ENCODE data around the gene PNLIPRP2. TPM values are rescaled to one million over a fixed set of nuclear protein-coding genes. Genes with fewer than 3 reads are reported as not detected.

The PNLIPRP2 gene
- total RNA-seq, 1 donor from 2014 or later: not detected

DNA sequence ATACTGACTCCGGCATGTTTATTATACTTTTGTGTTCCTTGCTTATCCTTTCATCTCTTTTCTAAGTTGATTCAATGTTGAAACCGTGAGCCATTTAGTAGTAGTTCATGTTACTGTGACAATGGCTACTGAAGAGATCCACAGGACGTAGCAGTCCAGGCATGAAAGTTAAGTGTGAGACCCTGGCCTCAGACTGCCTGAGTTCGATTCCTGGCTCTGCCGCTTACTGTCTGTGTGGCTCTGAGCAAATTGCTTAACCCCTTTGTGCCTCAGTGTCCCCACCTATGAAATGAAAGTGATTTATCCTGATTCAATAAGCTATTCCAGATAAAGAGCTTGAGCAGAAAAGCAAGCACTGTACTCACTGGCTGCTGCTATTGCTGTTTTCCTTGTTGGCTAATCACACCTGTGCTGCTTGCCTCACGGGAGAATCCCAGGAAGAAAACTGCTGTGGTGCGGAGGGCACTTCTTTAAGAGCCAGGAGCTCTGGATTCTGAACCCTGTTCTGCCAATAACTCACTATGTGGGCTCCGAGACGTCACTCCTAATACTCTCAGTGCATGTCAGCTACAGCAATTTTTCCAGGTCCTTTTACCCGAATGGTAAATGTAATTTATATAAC is 38.4 kb downstream of the PNLIPRP2 start:
- Histone ChIP-seq H3K36me3 (ENCODE audit: control insufficient read depth, insufficient read depth, low read length) (no peaks in the 10 kb centered on the region), H3K27me3 (ENCODE audit: control insufficient read depth, insufficient read depth, low read length) (peaks cover 6% of the 10 kb centered on the region), H3K4me3 (ENCODE audit: low read depth, low read length) (no peak overlapping the region)
- TF ChIP-seq CTCF (IDR thresholded peaks at IDR 0.05; ENCODE audit: insufficient read depth, low read length, poor library complexity, severe bottlenecking): no peak
- DNase-seq (ENCODE audit: low read depth): no peak

DNA sequence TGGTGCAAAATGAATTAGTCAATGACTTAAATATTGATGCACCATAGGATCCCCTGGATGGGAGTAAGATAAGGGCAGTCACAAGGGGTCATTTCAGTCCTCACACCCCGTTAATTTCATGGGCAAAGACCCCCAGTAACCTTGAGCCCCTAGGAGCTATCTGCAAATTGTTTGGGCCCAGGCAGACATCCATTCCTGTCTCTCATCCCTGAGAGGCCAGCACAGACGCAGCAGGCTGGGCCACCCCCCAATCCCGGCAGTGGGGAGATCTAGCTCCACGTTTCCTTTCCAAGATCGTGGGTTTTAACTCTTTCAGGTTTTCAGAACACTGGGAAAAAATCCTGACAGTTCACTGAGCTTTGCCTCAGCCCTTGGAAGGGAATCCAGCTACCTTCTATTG is 40.1 kb downstream of the PNLIPRP2 start:
- Histone ChIP-seq H3K36me3 (ENCODE audit: control insufficient read depth, insufficient read depth, low read length) (no peaks in the 10 kb centered on the region), H3K27me3 (ENCODE audit: control insufficient read depth, insufficient read depth, low read length) (peaks cover 3% of the 10 kb centered on the region), H3K4me3 (ENCODE audit: low read depth, low read length) (no peak overlapping the region)
- DNase-seq (ENCODE audit: low read depth): no peak
- TF ChIP-seq CTCF (IDR thresholded peaks at IDR 0.05; ENCODE audit: insufficient read depth, low read length, poor library complexity, severe bottlenecking): no peak

DNA sequence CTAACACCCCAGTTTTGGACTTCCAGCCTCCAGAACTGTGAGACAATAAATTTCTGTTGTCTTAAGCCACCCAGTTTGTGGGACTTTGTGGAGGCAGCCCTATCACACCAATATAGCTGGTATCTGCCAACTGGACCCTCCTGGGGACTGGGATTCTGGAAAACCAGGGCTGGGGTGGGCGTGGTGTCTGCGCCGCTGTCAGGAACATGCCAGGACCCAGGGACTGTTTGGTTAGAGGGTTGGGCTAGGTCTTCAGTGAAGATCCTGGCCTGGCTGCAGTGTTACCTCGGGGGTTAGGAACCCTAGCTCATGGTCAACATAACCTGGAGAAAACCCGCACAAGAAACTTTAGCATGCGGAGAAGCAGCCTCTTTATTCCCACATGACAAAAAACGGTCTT is 42.6 kb downstream of the PNLIPRP2 start:
- TF ChIP-seq CTCF (IDR thresholded peaks at IDR 0.05; ENCODE audit: insufficient read depth, low read length, poor library complexity, severe bottlenecking): no peak
- Histone ChIP-seq H3K4me3 (ENCODE audit: low read depth, low read length) (no peak overlapping the region), H3K36me3 (ENCODE audit: control insufficient read depth, insufficient read depth, low read length) (no peaks in the 10 kb centered on the region)

GRCh38 chr10:116664631-116665030 is 43.9 kb downstream of the PNLIPRP2 start:
- DNase-seq (ENCODE audit: low read depth): no peak
- no peak for TF ChIP-seq CTCF (IDR thresholded peaks at IDR 0.05; ENCODE audit: insufficient read depth, low read length, poor library complexity, severe bottlenecking)
- Histone ChIP-seq H3K27me3 (ENCODE audit: control insufficient read depth, insufficient read depth, low read length) (no peaks in the 10 kb centered on the region), H3K4me3 (ENCODE audit: low read depth, low read length) (no peak overlapping the region), H3K36me3 (ENCODE audit: control insufficient read depth, insufficient read depth, low read length) (no peaks in the 10 kb centered on the region)

More for the DNA sequence above, 42.6 kb downstream of the PNLIPRP2 start:
- H3K27me3 ChIP-seq (ENCODE audit: control insufficient read depth, insufficient read depth, low read length): peaks cover 3% of the 10 kb centered on the region
- DNase-seq (ENCODE audit: low read depth): no peak

- Histone ChIP-seq H3K36me3 (ENCODE audit: control insufficient read depth, insufficient read depth, low read length) (no peaks in the 10 kb centered on the region), H3K27me3 (ENCODE audit: control insufficient read depth, insufficient read depth, low read length) (no peaks in the 10 kb centered on the region), H3K4me3 (ENCODE audit: low read depth, low read length) (no peak overlapping the region)
- no peak for DNase-seq (ENCODE audit: low read depth)
- TF ChIP-seq CTCF (IDR thresholded peaks at IDR 0.05; ENCODE audit: insufficient read depth, low read length, poor library complexity, severe bottlenecking): no peak
These were observed 44.9 kb downstream of the PNLIPRP2 start for GRCh38 chr10:116665541-116666125.

- no peak for DNase-seq (ENCODE audit: low read depth)
- Histone ChIP-seq H3K36me3 (ENCODE audit: control insufficient read depth, insufficient read depth, low read length) (no peaks in the 10 kb centered on the region), H3K27me3 (ENCODE audit: control insufficient read depth, insufficient read depth, low read length) (no peaks in the 10 kb centered on the region), H3K4me3 (ENCODE audit: low read depth, low read length) (no peak overlapping the region)
- TF ChIP-seq CTCF (IDR thresholded peaks at IDR 0.05; ENCODE audit: insufficient read depth, low read length, poor library complexity, severe bottlenecking): no peak
These were observed 46.7 kb downstream of the PNLIPRP2 start for GRCh38 chr10:116667484-116667883.

All from kidney epithelial cell (primary cell).